Calu3 (cell line): Measurements from ENCODE around the gene DDA1. TPM values are rescaled to one million over a fixed set of nuclear protein-coding genes. Genes with fewer than 3 reads are reported as not detected.

Source experiments
- BruUV-seq: library from RNA; stranded (reverse); fragments of 400-500 nt; replicated peaks from 2 replicates; lab custom pipeline; 2021; lab: Mats Ljungman, UMichigan
- CTCF ChIA-PET: fragments of 300-600 bp; sonication (Branson Sonifier 250); formaldehyde crosslinking; loops from one replicate; lab custom pipeline; 2022; ENCODE audit warnings: antibody characterized with exemption; lab: Charles Lee
- DNase-seq: peaks from one replicate; pipeline ENCODE4 v3.0.0; 2022
- H3K27ac Mint-ChIP-seq: one replicate; pipeline ENCODE4 v1.8.0; 2022; ENCODE audit warnings: mixed read lengths; ENCODE audit not compliant: unreplicated experiment
- H3K27me3 Mint-ChIP-seq: one replicate; pipeline ENCODE4 v1.8.0; 2022; ENCODE audit warnings: mixed read lengths; ENCODE audit not compliant: unreplicated experiment
- H3K36me3 Mint-ChIP-seq: one replicate; pipeline ENCODE4 v1.8.0; 2022; ENCODE audit warnings: mild to moderate bottlenecking, moderate library complexity, mixed read lengths; ENCODE audit not compliant: insufficient read depth, unreplicated experiment
- H3K4me1 Mint-ChIP-seq: one replicate; pipeline ENCODE4 v1.8.0; 2022; ENCODE audit warnings: mild to moderate bottlenecking, low read depth, mixed read lengths; ENCODE audit not compliant: unreplicated experiment
- H3K4me3 Mint-ChIP-seq: one replicate; pipeline ENCODE4 v1.8.0; 2022; ENCODE audit warnings: mild to moderate bottlenecking, low read depth, moderate library complexity, mixed read lengths; ENCODE audit not compliant: unreplicated experiment
- H3K9me3 Mint-ChIP-seq: one replicate; pipeline ENCODE4 v1.8.0; 2022; ENCODE audit warnings: low read depth, mixed read lengths; ENCODE audit not compliant: unreplicated experiment
- intact Hi-C: fragments of 100-400 bp; cut with micrococcal nuclease; formaldehyde crosslinking; loops from one replicate; pipeline ENCODE4 v1.10.0; 2022; ENCODE audit not compliant: unreplicated experiment
- total RNA-seq: library from RNA; stranded (reverse); gene quantifications from 2 replicates; pipeline ENCODE4 v1.2.3, GENCODE V29; 2022
- TF ChIP-seq, protein P1 (sequence below): fragments of 200-600 bp; IDR thresholded peaks from one replicate; pipeline ENCODE4 v1.8.0; 2022; ENCODE audit warnings: antibody characterized with exemption; ENCODE audit not compliant: unreplicated experiment

The DDA1 gene
- total RNA-seq, 1 experiment from 2014 or later = 50.8 TPM

DNA sequence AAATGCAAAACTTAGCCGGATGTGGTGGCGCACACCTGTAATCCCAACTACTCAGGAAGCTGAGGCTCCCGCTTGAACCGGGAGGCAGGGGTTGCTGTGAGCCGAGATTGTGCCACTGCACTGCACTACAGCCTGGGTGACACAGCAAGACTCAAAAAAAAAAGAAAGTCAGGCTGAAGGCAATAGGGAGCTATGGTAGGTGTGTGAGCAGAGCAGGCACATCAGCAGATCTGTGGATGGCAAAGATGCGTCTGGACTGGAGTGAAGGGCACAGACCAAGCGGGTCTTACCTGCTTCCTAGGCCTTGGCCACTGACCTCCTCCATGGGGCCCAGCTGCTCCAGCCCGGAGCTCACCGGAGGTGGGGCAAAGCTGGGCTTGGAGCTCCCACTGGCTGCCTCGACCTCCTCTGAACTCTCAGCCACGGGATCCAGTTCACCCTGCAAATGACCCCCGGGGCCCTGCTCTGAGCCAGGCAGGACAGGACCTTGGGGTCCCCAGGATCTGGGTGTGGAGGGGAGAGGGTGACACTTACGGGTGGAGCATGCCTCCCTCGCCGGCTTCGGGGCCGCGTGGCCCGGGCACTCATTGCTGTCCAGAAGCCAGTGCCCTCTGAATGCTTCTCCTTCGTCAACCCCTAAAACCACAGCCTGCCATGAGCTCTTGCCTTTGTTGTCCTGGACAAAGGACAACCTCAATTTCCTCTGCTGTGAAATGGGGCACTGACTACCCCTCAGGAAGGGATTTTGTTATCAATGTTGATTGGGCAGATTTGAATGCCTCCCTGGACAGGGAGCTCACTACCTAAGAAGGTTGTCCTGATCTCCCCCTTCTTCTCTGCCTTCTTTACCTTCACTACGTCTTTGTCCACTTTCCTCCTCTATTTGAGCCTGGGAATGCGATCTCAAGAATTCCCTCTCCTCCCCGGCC, 45.4 kb upstream of the DDA1 start:
- H3K9me3 Mint-ChIP-seq = no peaks in the 10 kb centered on the region
- DNase-seq = no peak
- no peaks in the 10 kb centered on the region for H3K27me3 Mint-ChIP-seq
- H3K27ac Mint-ChIP-seq = no peak overlapping the region
- H3K4me3 Mint-ChIP-seq = no peak overlapping the region
- BruUV-seq = no TSS peak
- CTCF ChIA-PET = no interaction called here
- peaks cover 24% of the 10 kb centered on the region for H3K4me1 Mint-ChIP-seq
- intact Hi-C loops = no loop called here
- H3K36me3 Mint-ChIP-seq = peaks cover 24% of the 10 kb centered on the region
- TF ChIP-seq, protein P1, sequence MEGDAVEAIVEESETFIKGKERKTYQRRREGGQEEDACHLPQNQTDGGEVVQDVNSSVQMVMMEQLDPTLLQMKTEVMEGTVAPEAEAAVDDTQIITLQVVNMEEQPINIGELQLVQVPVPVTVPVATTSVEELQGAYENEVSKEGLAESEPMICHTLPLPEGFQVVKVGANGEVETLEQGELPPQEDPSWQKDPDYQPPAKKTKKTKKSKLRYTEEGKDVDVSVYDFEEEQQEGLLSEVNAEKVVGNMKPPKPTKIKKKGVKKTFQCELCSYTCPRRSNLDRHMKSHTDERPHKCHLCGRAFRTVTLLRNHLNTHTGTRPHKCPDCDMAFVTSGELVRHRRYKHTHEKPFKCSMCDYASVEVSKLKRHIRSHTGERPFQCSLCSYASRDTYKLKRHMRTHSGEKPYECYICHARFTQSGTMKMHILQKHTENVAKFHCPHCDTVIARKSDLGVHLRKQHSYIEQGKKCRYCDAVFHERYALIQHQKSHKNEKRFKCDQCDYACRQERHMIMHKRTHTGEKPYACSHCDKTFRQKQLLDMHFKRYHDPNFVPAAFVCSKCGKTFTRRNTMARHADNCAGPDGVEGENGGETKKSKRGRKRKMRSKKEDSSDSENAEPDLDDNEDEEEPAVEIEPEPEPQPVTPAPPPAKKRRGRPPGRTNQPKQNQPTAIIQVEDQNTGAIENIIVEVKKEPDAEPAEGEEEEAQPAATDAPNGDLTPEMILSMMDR = no peak

DNA sequence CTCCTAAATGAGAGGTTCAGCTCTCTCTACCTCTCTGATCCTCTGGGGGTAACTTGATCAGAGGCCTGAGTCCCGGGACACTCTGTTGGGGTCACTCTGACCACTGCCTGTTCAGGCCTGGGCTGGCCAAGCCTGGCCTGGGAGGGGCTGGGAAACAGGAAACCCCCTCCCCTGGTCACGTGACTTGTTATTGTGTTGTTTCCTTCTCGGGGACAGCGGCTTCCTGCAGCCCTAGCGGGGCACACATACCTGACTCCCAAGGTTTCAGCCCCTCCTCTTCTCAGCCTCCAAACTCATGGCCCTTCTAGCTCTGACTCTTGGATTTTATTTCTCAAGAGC, 44.8 kb upstream of the DDA1 start, which contains the start of gene USHBP1:
TSS of gene USHBP1 (minus strand) at position 105 of the 339 bp plus-strand sequence. CDS start 446 bp downstream, outside the sequence.
- peaks cover 24% of the 10 kb centered on the region for H3K36me3 Mint-ChIP-seq
- CTCF ChIA-PET = interaction anchor here (0.7 kb wide), 1 partner anchor 16 kb away, joined by 3 read pairs; no protein-coding TSS in a partner anchor
- no TSS peak for BruUV-seq
- TF ChIP-seq, protein P1 = no peak
- H3K4me1 Mint-ChIP-seq = peaks cover 24% of the 10 kb centered on the region
- no peaks in the 10 kb centered on the region for H3K9me3 Mint-ChIP-seq
- H3K27ac Mint-ChIP-seq = no peak within 1 kb of the TSS
- H3K4me3 Mint-ChIP-seq = no peak within 1 kb of the TSS
- intact Hi-C loops = no loop called here
- H3K27me3 Mint-ChIP-seq = no peaks in the 10 kb centered on the region
- no peak for DNase-seq

DNA sequence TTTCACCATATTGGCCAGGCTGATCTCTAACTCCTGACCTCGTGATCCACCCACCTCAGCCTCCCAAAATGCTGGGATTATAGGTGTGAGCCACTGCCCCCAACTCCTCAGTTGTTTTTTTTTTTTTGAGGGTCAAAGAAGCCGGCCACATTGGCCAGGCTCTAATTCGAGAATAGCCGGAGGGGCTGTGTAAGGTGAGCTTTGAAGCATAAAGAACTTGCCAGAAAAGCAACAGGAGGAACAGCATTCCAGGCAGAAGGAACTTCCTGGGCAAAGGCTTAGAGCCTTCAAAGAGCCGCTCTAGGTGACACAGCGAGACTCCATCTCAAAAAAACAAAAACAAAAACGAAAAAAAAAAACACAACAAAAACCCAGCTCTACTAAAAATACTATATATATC, 43.3 kb upstream of the DDA1 start:
- intact Hi-C loops = no loop called here
- BruUV-seq = no TSS peak
- no peak overlapping the region for H3K27ac Mint-ChIP-seq
- no peak overlapping the region for H3K4me3 Mint-ChIP-seq
- CTCF ChIA-PET = no interaction called here
- H3K9me3 Mint-ChIP-seq = no peaks in the 10 kb centered on the region
- peaks cover 17% of the 10 kb centered on the region for H3K4me1 Mint-ChIP-seq
- peaks cover 36% of the 10 kb centered on the region for H3K36me3 Mint-ChIP-seq
- TF ChIP-seq, protein P1 = no peak
- H3K27me3 Mint-ChIP-seq = no peaks in the 10 kb centered on the region
- no peak for DNase-seq

DNA sequence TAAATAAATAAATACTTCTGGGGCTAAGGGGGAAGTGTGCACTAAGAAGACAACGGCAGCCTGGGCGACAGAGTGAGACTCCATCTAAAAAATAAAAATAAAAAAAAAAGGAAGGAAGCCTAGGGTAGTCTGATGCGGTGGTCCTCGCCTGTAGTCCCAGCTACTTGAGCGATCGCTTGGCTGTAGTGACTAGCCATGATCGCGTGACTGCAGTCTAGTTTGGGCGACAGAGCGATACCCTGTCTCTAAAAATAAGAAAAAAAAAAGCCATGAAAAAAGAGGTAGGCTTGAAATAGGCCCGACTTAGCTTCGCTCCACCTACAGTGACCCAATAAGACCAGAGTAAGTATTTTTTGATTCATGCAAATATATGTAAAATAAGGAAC, 42.8 kb upstream of the DDA1 start:
- CTCF ChIA-PET = interaction anchor here (0.5 to 0.6 kb wide), 2 partner anchors 49 to 445 kb away, joined by 3 to 6 read pairs; no protein-coding TSS in a partner anchor
- BruUV-seq = no TSS peak
- no peaks in the 10 kb centered on the region for H3K9me3 Mint-ChIP-seq
- peak overlapping the region; percentile 100 for H3K27ac Mint-ChIP-seq
- peaks cover 36% of the 10 kb centered on the region for H3K36me3 Mint-ChIP-seq
- H3K27me3 Mint-ChIP-seq = no peaks in the 10 kb centered on the region
- H3K4me3 Mint-ChIP-seq = peak overlapping the region; percentile 79
- intact Hi-C loops = no loop called here
- peaks cover 15% of the 10 kb centered on the region for H3K4me1 Mint-ChIP-seq
- DNase-seq = no peak
- TF ChIP-seq, protein P1 = no peak
